Hepatocyte (in vitro differentiated cells): ENCODE measurements around the gene SPAG6. TPM values are rescaled to one million over a fixed set of nuclear protein-coding genes. Genes with fewer than 3 reads are reported as not detected.

ENCODE experiments used
- DNase-seq: peaks from one replicate; pipeline ENCODE4 v3.0.0-alpha.2; 2016; ENCODE audit warnings: low spot score
- H2AFZ ChIP-seq: fragments of 200-600 bp; sonication (generic); 2 replicates; pipeline ENCODE4 v1.6.0; 2016; ENCODE audit warnings: antibody characterized with exemption, mild to moderate bottlenecking
- H3K27ac ChIP-seq: fragments of 200-600 bp; sonication (generic); 2 replicates; pipeline ENCODE4 v1.5.1; 2016; ENCODE audit warnings: mild to moderate bottlenecking
- H3K27me3 ChIP-seq: fragments of 200-600 bp; sonication (generic); 2 replicates; pipeline ENCODE4 v1.6.1; 2016
- H3K36me3 ChIP-seq: fragments of 200-600 bp; sonication (generic); replicated peaks from 2 replicates; pipeline ENCODE4 v1.5.1; 2016; ENCODE audit warnings: low read depth; ENCODE audit not compliant: insufficient read depth
- H3K4me1 ChIP-seq: fragments of 200-600 bp; sonication (generic); 2 replicates; pipeline ENCODE4 v1.5.1; 2016; ENCODE audit warnings: mild to moderate bottlenecking, moderate library complexity; ENCODE audit not compliant: insufficient read depth
- H3K4me2 ChIP-seq: fragments of 200-600 bp; sonication (generic); 2 replicates; pipeline ENCODE4 v1.6.0; 2016
- H3K4me3 ChIP-seq: fragments of 200-600 bp; sonication (generic); 2 replicates; pipeline ENCODE4 v1.5.1; 2016; ENCODE audit warnings: mild to moderate bottlenecking
- H3K79me2 ChIP-seq: fragments of 200-600 bp; sonication (generic); 2 replicates; pipeline ENCODE4 v1.6.0; 2017; ENCODE audit warnings: mild to moderate bottlenecking
- H3K9me2 ChIP-seq: fragments of 200-600 bp; sonication (generic); replicated peaks from 2 replicates; pipeline ENCODE4 v1.6.0; 2017; ENCODE audit warnings: mild to moderate bottlenecking; ENCODE audit not compliant: insufficient read depth
- H3K9me3 ChIP-seq: fragments of 200-600 bp; sonication (generic); 2 replicates; pipeline ENCODE4 v1.5.1; 2016; ENCODE audit warnings: low read depth, mild to moderate bottlenecking
- H4K20me1 ChIP-seq: fragments of 200-600 bp; sonication (generic); 2 replicates; pipeline ENCODE4 v1.6.0; 2016; ENCODE audit warnings: mild to moderate bottlenecking; ENCODE audit not compliant: insufficient read depth, poor library complexity, severe bottlenecking
- EZH2 ChIP-seq: fragments of 200-600 bp; sonication (generic); IDR thresholded peaks from 2 replicates; pipeline ENCODE4 v1.6.1; 2016; ENCODE audit warnings: antibody characterized with exemption, mild to moderate bottlenecking, borderline replicate concordance
- EZH2phosphoT487 ChIP-seq: fragments of 200-600 bp; sonication (generic); IDR thresholded peaks from one replicate; pipeline ENCODE4 v1.6.1; 2018; ENCODE audit warnings: antibody characterized with exemption, mild to moderate bottlenecking, low read depth, moderate library complexity; ENCODE audit not compliant: unreplicated experiment, severe bottlenecking
- WGBS: methylation state at CpG from one replicate; pipeline ENCODE4 v1.1.6; 2016; ENCODE audit warnings: low lambda C conversion rate; ENCODE audit errors: missing lambda C conversion rate; 5-methylcytosine and 5-hydroxymethylcytosine counted together
- polyA plus RNA-seq: library from polyadenylated mRNA; unstranded; fragments of >200 nt; fragmentation: Nextera tagmentation; extraction: Ambion mirVana; gene quantifications from 2 replicates; pipeline ENCODE4 v1.2.1, GENCODE V29; 2016
- small RNA-seq: library from RNA; depleted of rRNA; stranded (forward); fragments of <200 nt; gene quantifications from one replicate; pipeline ENCODE3, GENCODE V24; 2014
- total RNA-seq: library from RNA; depleted of rRNA; stranded (reverse); fragments of >200 nt; gene quantifications from 2 replicates; pipeline ENCODE4 v1.2.3, GENCODE V29; 2014
- TF ChIP-seq, protein P1 (sequence below): fragments of 200-600 bp; sonication (generic); IDR thresholded peaks from 2 replicates; pipeline ENCODE4 v1.5.1; 2016; ENCODE audit warnings: antibody characterized with exemption, mild to moderate bottlenecking; ENCODE audit not compliant: poor library complexity

The SPAG6 gene
- total and polyA plus RNA-seq, 2 experiments from 2014 or later: 0.17 TPM; not detected in 1

DNA sequence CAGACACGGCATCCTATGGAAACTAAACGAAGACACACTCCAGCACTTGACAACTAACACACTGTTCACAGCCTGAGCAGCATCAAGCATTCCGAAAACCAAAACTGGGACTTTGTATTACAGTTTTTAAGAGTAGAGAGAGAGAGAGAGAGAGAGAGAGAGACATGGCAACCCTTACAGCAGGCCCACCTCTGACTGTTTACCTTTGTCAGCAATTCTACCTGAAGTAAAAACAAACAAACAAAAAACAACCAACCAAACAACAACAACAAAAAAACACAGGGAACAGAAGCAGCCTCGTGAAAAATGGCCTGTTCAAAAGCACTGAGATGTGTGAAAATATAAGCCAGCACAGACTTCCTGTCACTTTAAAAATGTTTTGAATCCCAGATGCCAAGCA, 118.0 kb downstream of the SPAG6 start:
- Histone ChIP-seq H3K4me2 (no peak overlapping the region), H3K4me3 (no peak overlapping the region), H3K79me2 (no peaks in the 10 kb centered on the region), H2AFZ (no peak overlapping the region), H3K27me3 (no peaks in the 10 kb centered on the region), H3K27ac (no peak overlapping the region), H4K20me1 (no peaks in the 10 kb centered on the region), H3K9me3 (no peaks in the 10 kb centered on the region), H3K9me2 (no peaks in the 10 kb centered on the region), H3K36me3 (no peaks in the 10 kb centered on the region), H3K4me1 (no peaks in the 10 kb centered on the region)
- DNase-seq: no peak
- TF ChIP-seq EZH2: no peak
- TF ChIP-seq, protein P1, sequence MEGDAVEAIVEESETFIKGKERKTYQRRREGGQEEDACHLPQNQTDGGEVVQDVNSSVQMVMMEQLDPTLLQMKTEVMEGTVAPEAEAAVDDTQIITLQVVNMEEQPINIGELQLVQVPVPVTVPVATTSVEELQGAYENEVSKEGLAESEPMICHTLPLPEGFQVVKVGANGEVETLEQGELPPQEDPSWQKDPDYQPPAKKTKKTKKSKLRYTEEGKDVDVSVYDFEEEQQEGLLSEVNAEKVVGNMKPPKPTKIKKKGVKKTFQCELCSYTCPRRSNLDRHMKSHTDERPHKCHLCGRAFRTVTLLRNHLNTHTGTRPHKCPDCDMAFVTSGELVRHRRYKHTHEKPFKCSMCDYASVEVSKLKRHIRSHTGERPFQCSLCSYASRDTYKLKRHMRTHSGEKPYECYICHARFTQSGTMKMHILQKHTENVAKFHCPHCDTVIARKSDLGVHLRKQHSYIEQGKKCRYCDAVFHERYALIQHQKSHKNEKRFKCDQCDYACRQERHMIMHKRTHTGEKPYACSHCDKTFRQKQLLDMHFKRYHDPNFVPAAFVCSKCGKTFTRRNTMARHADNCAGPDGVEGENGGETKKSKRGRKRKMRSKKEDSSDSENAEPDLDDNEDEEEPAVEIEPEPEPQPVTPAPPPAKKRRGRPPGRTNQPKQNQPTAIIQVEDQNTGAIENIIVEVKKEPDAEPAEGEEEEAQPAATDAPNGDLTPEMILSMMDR: no peak
- TF ChIP-seq EZH2phosphoT487: no peak
- WGBS: 80% methylated on average over 4 of the region's 4 CpGs

DNA sequence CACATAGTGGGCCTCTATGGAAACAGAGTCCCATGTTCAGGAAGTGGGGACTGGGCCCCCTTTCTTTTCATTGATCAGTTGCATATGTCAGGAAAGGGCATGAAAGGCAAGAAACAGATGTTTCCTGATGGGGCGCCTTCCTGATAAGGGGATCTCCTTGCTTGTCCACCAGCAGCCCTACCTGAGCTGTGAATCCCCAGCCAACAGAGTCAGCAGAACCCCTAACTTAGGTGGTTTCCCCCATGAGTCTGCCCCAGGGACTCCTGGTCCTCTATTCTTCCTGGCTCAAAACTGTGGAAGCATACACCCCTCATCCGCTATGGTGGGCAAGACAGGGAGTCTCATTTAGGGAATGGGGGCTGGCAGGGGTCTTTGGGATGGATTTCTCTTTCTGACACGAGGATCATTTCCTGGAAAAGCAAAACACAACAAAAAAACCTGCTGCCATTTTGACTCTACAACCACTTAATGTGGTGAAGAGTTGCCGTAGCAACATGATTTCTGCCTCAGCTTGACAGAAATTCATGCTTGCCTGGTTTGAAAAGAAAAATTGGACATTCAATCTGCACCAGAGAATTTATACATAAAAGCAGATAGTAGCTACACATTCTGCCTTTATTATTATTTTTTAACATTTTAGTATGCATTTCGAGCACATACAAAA, 119.8 kb downstream of the SPAG6 start:
- DNase-seq: no peak
- TF ChIP-seq EZH2: no peak
- WGBS: 93% methylated on average over 5 of the region's 5 CpGs
- Histone ChIP-seq H3K4me3 (no peak overlapping the region), H3K36me3 (no peaks in the 10 kb centered on the region), H4K20me1 (no peaks in the 10 kb centered on the region), H3K27me3 (no peaks in the 10 kb centered on the region), H3K27ac (no peak overlapping the region), H3K9me3 (no peaks in the 10 kb centered on the region), H3K4me1 (no peaks in the 10 kb centered on the region), H2AFZ (no peak overlapping the region), H3K9me2 (no peaks in the 10 kb centered on the region), H3K4me2 (no peak overlapping the region), H3K79me2 (no peaks in the 10 kb centered on the region)

GRCh38 chr10:22466763-22467334, 121.6 kb downstream of the SPAG6 start:
- TF ChIP-seq EZH2phosphoT487 (no peak), EZH2 (no peak)
- TF ChIP-seq, protein P1: no peak
- Histone ChIP-seq H3K9me2 (no peaks in the 10 kb centered on the region), H3K9me3 (no peaks in the 10 kb centered on the region), H3K4me1 (no peaks in the 10 kb centered on the region), H3K79me2 (no peaks in the 10 kb centered on the region), H2AFZ (no peak overlapping the region), H3K4me3 (no peak overlapping the region), H3K36me3 (no peaks in the 10 kb centered on the region), H3K4me2 (no peak overlapping the region), H3K27me3 (no peaks in the 10 kb centered on the region), H4K20me1 (no peaks in the 10 kb centered on the region), H3K27ac (no peak overlapping the region)
- 77% methylated on average over 3 of the region's 3 CpGs for WGBS
- no peak for DNase-seq

Small RNA genes within 50 kb of the gene (small RNA-seq; reads per million reads assigned to genes)
- gene AL158211.3: not detected

Other genes with a start within 250 kb of the SPAG6 start
- gene EBLN1, start 127.5 kb upstream of the SPAG6 start, total RNA-seq: not detected in 2 replicates
- not detected in 2 replicates for gene EBLN1, start 127.5 kb upstream of the SPAG6 start, polyA plus RNA-seq
- gene COMMD3, start 29.1 kb upstream of the SPAG6 start, total RNA-seq: 50.1 and 55.1 TPM in 2 replicates
- 91.2 and 92.3 TPM in 2 replicates for gene COMMD3, start 29.1 kb upstream of the SPAG6 start, polyA plus RNA-seq
- 49.1 and 59.8 TPM in 2 replicates for gene BMI1, start 24.4 kb upstream of the SPAG6 start, total RNA-seq
- 23.5 and 25.5 TPM in 2 replicates for gene BMI1, start 24.4 kb upstream of the SPAG6 start, polyA plus RNA-seq